CD4-positive, CD25-positive, alpha-beta regulatory T cell (primary cell): ENCODE measurements around the gene WWOX. TPM values are rescaled to one million over a fixed set of nuclear protein-coding genes. Genes with fewer than 3 reads are reported as not detected.
A peak's percentile ranks its signal among the peaks of the same experiment; 100 is the strongest.

Experiments used
- ATAC-seq, 2 donors: fragments of 150-1000 bp; cut with Tn5 transposase; one replicate each; pipeline ENCODE4 v1.10.0; 2021; ENCODE audit warnings: low read depth in 2 of 2, moderate number of reproducible peaks in 2 of 2, moderate library complexity in 1 of 2
- DNase-seq, 3 donors: peaks; one replicate each; pipeline versions ENCODE4 v3.0.0 to v3.0.0-alpha.2; 2012 to 2022; ENCODE audit warnings: mixed read lengths in 1 of 3
- H3K27ac ChIP-seq: one replicate; pipeline ENCODE4 v1.7.0; 2013; ENCODE audit warnings: mild to moderate bottlenecking, low read length; ENCODE audit not compliant: insufficient read depth, poor library complexity, severe bottlenecking
- H3K27me3 ChIP-seq: one replicate; pipeline ENCODE4 v1.7.0; 2013; ENCODE audit warnings: low read length; ENCODE audit not compliant: control insufficient read depth, insufficient read depth
- H3K36me3 ChIP-seq: one replicate; pipeline ENCODE4 v1.7.0; 2013; ENCODE audit warnings: mild to moderate bottlenecking, low read length, moderate library complexity; ENCODE audit not compliant: control insufficient read depth, insufficient read depth
- H3K4me1 ChIP-seq: 2 replicates; pipeline ENCODE4 v1.7.0; 2013; ENCODE audit warnings: mild to moderate bottlenecking, low read length; ENCODE audit not compliant: insufficient read depth, control insufficient read depth, poor library complexity, severe bottlenecking
- H3K4me3 ChIP-seq: one replicate; pipeline ENCODE4 v1.7.0; 2013; ENCODE audit warnings: low read depth, mild to moderate bottlenecking, low read length, moderate library complexity
- H3K9me3 ChIP-seq, 2 experiments: 1 replicate in 1 of 2; 2 replicates in 1 of 2; pipeline ENCODE4 v1.7.0; 2013; ENCODE audit warnings: low read length in 2 of 2, mild to moderate bottlenecking in 1 of 2, moderate library complexity in 1 of 2; ENCODE audit not compliant: control insufficient read depth in 2 of 2
- H3K27ac Mint-ChIP-seq, 3 donors: one replicate each; pipeline ENCODE4 v1.8.0; 2020 to 2022; ENCODE audit warnings: mild to moderate bottlenecking in 3 of 3, mixed read lengths in 3 of 3, moderate library complexity in 2 of 3
- H3K27me3 Mint-ChIP-seq: one replicate; pipeline ENCODE4 v1.8.0; 2022; ENCODE audit warnings: mild to moderate bottlenecking, mixed read lengths
- H3K36me3 Mint-ChIP-seq: one replicate; pipeline ENCODE4 v1.8.0; 2020; ENCODE audit warnings: mixed read lengths
- H3K4me1 Mint-ChIP-seq, 4 donors: one replicate each; pipeline ENCODE4 v1.8.0; 2020 to 2022; ENCODE audit warnings: mixed read lengths in 4 of 4, mild to moderate bottlenecking in 1 of 4
- H3K4me3 Mint-ChIP-seq, 4 donors: one replicate each; pipeline ENCODE4 v1.8.0; 2020 to 2022; ENCODE audit warnings: mild to moderate bottlenecking in 4 of 4, mixed read lengths in 4 of 4, moderate library complexity in 3 of 4
- H3K9me3 Mint-ChIP-seq, 7 donors: one replicate each; pipeline ENCODE4 v1.8.0; 2020 to 2022; ENCODE audit warnings: mixed read lengths in 7 of 7, mild to moderate bottlenecking in 3 of 7, moderate library complexity in 2 of 7
- polyA plus RNA-seq, 4 donors: library from polyadenylated mRNA; unstranded; fragments of 300-500 nt; fragmentation: Illumina TruSeq; gene quantifications; one replicate each; pipeline ENCODE4 v1.2.3, GENCODE V29; 2021
- total RNA-seq: library from RNA; stranded (reverse); gene quantifications from one replicate; pipeline ENCODE4 v1.2.3, GENCODE V29; 2022

The WWOX gene
- total and polyA plus RNA-seq, 5 donors from 2014 or later, result 10.3 to 18.6 (median 12.8) TPM

- Mint-ChIP-seq H3K27me3 (no peaks in the 10 kb centered on the region), H3K9me3 (no peaks in the 10 kb centered on the region), H3K27ac (no peak overlapping the region), H3K36me3 (no peaks in the 10 kb centered on the region), H3K4me3 (peak overlapping the region in 1 of 4 donors; percentile 16), H3K4me1 (no peaks in the 10 kb centered on the region)
- H3K4me3 ChIP-seq, result no peak overlapping the region
- ATAC-seq (no peak), DNase-seq (peak in 1 of 3 donors; percentile 22)
- H3K9me3 ChIP-seq, result no peaks in the 10 kb centered on the region
- no peaks in the 10 kb centered on the region for H3K36me3 ChIP-seq
- no peak overlapping the region for H3K27ac ChIP-seq
- no peaks in the 10 kb centered on the region for H3K27me3 ChIP-seq
- H3K4me1 ChIP-seq, result no peaks in the 10 kb centered on the region
Observed at GRCh38 chr16:78882751-78883150, 783.3 kb downstream of the WWOX start.

- Histone ChIP-seq H3K9me3 (no peaks in the 10 kb centered on the region), H3K27ac (no peak overlapping the region), H3K4me3 (no peak overlapping the region), H3K27me3 (no peaks in the 10 kb centered on the region), H3K4me1 (no peaks in the 10 kb centered on the region), H3K36me3 (no peaks in the 10 kb centered on the region)
- Mint-ChIP-seq H3K27me3 (no peaks in the 10 kb centered on the region), H3K9me3 (no peaks in the 10 kb centered on the region), H3K4me3 (no peak overlapping the region), H3K4me1 (peaks cover 0 to 3% (median 0%) of the 10 kb centered on the region in 4 donors), H3K27ac (peak overlapping the region in 1 of 3 donors; percentile 9), H3K36me3 (no peaks in the 10 kb centered on the region)
- DNase-seq (no peak), ATAC-seq (no peak)
Observed at GRCh38 chr16:78884204-78884603, 784.8 kb downstream of the WWOX start.

GRCh38 chr16:78889346-78889745, 789.9 kb downstream of the WWOX start:
- ATAC-seq (no peak), DNase-seq (no peak)
- H3K9me3 ChIP-seq, result no peaks in the 10 kb centered on the region
- H3K4me1 Mint-ChIP-seq, result peaks cover 5 to 26% (median 7%) of the 10 kb centered on the region in 4 donors
- no peak overlapping the region for H3K27ac ChIP-seq
- no peaks in the 10 kb centered on the region for H3K27me3 Mint-ChIP-seq
- H3K27ac Mint-ChIP-seq, result no peak overlapping the region
- no peaks in the 10 kb centered on the region for H3K36me3 Mint-ChIP-seq
- peaks cover 8% of the 10 kb centered on the region for H3K4me1 ChIP-seq
- H3K27me3 ChIP-seq, result no peaks in the 10 kb centered on the region
- peaks cover 0 to 5% (median 0%) of the 10 kb centered on the region in 7 donors for H3K9me3 Mint-ChIP-seq
- H3K4me3 ChIP-seq, result no peak overlapping the region
- no peak overlapping the region for H3K4me3 Mint-ChIP-seq
- H3K36me3 ChIP-seq, result no peaks in the 10 kb centered on the region

GRCh38 chr16:78890373-78890895, 791.0 kb downstream of the WWOX start:
- peaks cover 5 to 32% (median 14%) of the 10 kb centered on the region in 4 donors for H3K4me1 Mint-ChIP-seq
- H3K4me3 Mint-ChIP-seq, result peak overlapping the region in 1 of 4 donors; percentile 0
- Histone ChIP-seq H3K9me3 (no peaks in the 10 kb centered on the region), H3K4me3 (no peak overlapping the region), H3K36me3 (no peaks in the 10 kb centered on the region), H3K4me1 (peaks cover 8% of the 10 kb centered on the region), H3K27ac (no peak overlapping the region), H3K27me3 (no peaks in the 10 kb centered on the region)
- H3K27ac Mint-ChIP-seq, result peak overlapping the region in 2 of 3 donors; percentile 28 to 76
- ATAC-seq (no peak), DNase-seq (peak in 1 of 3 donors; percentile 23)
- peaks cover 0 to 5% (median 0%) of the 10 kb centered on the region in 7 donors for H3K9me3 Mint-ChIP-seq
- H3K27me3 Mint-ChIP-seq, result no peaks in the 10 kb centered on the region
- no peaks in the 10 kb centered on the region for H3K36me3 Mint-ChIP-seq

DNA sequence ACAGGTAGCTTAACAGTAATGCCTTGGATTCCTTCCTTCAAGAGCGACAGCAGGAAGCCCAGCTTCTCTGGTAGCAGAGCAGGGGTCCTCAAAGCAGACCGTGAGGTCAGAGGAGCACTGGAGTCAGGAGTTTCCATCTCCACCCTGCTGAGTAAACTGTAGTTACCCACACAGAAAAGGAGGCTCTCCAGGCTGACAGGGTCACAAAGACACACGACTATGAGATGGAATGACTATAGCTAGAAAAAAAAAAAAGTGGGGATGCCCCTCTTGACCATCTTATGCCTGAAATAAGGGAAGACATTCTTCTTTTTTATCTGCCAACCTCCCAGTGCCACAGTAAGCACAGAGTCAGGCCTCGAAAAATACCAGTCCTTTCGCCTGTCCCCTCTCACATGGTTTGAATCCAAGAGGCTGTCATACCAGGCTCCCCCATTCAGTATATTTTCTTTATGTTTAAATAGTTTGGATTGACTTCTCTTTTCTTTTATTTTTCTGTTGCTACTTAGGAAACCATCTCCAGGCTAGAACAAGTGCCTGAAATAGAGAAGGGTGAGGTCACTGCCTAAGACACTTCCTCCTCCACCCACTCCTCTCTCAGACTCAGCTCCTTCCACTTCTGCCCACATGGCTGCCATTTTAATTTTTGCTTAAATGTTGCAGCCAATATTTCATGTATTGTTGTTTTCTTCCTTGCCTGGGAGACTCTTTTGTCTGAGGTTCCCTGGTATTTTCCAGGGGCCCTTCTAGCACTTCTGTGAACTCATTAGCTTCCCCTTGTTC, 793.7 kb downstream of the WWOX start:
- Mint-ChIP-seq H3K4me3 (peak overlapping the region in 1 of 4 donors; percentile 10), H3K4me1 (peaks cover 7 to 45% (median 22%) of the 10 kb centered on the region in 4 donors), H3K9me3 (peaks cover 0 to 5% (median 0%) of the 10 kb centered on the region in 7 donors), H3K27me3 (no peaks in the 10 kb centered on the region), H3K36me3 (no peaks in the 10 kb centered on the region), H3K27ac (peak overlapping the region in 1 of 3 donors; percentile 88)
- no peaks in the 10 kb centered on the region for H3K36me3 ChIP-seq
- H3K9me3 ChIP-seq, result no peaks in the 10 kb centered on the region
- no peak for ATAC-seq
- H3K27ac ChIP-seq, result no peak overlapping the region
- no peak overlapping the region for H3K4me3 ChIP-seq
- DNase-seq, result peak in 1 of 3 donors; percentile 50
- H3K27me3 ChIP-seq, result no peaks in the 10 kb centered on the region
- H3K4me1 ChIP-seq, result peaks cover 8% of the 10 kb centered on the region

DNA sequence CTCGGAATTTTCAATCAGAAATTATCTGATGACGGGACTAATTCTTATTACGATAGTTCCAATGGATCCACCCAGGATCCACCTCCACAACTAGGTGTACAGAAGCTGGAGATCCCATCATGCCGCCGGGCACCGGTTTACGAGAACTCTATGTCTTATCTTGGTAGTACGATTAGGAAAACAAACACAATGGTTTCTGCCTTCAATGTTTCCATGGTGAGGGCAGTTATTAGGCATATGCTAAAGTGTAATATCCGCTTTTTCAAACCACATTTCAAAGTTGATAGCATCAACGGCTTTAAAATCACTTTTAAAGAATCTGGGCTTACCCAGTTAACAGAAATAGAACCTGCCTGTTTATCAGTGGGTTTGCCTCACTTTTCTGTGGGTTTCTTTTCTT, 795.4 kb downstream of the WWOX start:
- Histone ChIP-seq H3K9me3 (no peaks in the 10 kb centered on the region), H3K4me1 (peaks cover 8% of the 10 kb centered on the region), H3K27ac (peak overlapping the region; percentile 70), H3K4me3 (peak overlapping the region; percentile 52), H3K27me3 (no peaks in the 10 kb centered on the region), H3K36me3 (no peaks in the 10 kb centered on the region)
- H3K4me1 Mint-ChIP-seq, result peaks cover 7 to 41% (median 24%) of the 10 kb centered on the region in 4 donors
- ATAC-seq, result peak in 1 of 2 donors; percentile 23
- peak in 2 of 3 donors; percentile 36 to 45 for DNase-seq
- H3K27me3 Mint-ChIP-seq, result no peaks in the 10 kb centered on the region
- H3K27ac Mint-ChIP-seq, result peak overlapping the region in 2 of 3 donors; percentile 47 to 80
- peaks cover 0 to 5% (median 0%) of the 10 kb centered on the region in 7 donors for H3K9me3 Mint-ChIP-seq
- no peaks in the 10 kb centered on the region for H3K36me3 Mint-ChIP-seq
- peak overlapping the region; percentile 6 to 86 (median 62) for H3K4me3 Mint-ChIP-seq

DNA sequence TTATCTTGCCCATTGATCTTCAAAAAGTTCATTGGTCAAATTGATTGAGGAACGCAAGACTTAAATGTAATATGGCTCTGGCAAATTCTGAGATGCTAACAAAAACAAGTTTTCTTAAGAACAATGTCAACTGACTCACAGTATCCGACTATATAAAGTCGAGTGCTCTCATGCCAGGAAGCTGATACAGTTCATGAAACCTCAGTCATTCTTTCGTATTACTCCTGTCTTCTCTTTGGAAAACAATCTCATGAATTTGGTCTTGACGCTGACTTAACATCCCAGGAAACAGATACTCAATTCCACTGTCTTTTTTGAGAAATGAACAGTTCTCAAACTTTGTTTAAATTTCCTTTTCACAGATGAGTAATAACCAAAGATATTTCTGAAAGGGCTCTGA, 796.2 kb downstream of the WWOX start:
- Histone ChIP-seq H3K36me3 (no peaks in the 10 kb centered on the region), H3K9me3 (no peaks in the 10 kb centered on the region), H3K4me3 (peak overlapping the region; percentile 52), H3K27me3 (no peaks in the 10 kb centered on the region), H3K4me1 (peaks cover 8% of the 10 kb centered on the region), H3K27ac (peak overlapping the region; percentile 70)
- no peaks in the 10 kb centered on the region for H3K27me3 Mint-ChIP-seq
- H3K27ac Mint-ChIP-seq, result peak overlapping the region in 2 of 3 donors; percentile 47 to 80
- DNase-seq (peak in 1 of 3 donors; percentile 17), ATAC-seq (no peak)
- no peaks in the 10 kb centered on the region for H3K36me3 Mint-ChIP-seq
- peak overlapping the region; percentile 44 to 86 (median 72) for H3K4me3 Mint-ChIP-seq
- H3K9me3 Mint-ChIP-seq, result peaks cover 0 to 2% (median 0%) of the 10 kb centered on the region in 7 donors
- H3K4me1 Mint-ChIP-seq, result peaks cover 1 to 38% (median 19%) of the 10 kb centered on the region in 4 donors
